Body of pancreas (tissue), 4 donors: Measurements from ENCODE around the gene NHSL1. TPM values are rescaled to one million over a fixed set of nuclear protein-coding genes. Genes with fewer than 3 reads are reported as not detected.

Experiments
- ATAC-seq: fragments of 150-250 bp; one replicate; pipeline ENCODE4 v1.9.1; 2016
- DNase-seq, 4 donors: peaks; one replicate each; pipeline ENCODE4 v3.0.0-alpha.2; 2019
- H3K27ac ChIP-seq, 4 donors: fragments of 200-600 bp; sonication (generic); 1 replicate in 3 of 4; 2 replicates in 1 of 4; pipeline versions ENCODE4 v1.5.1 to v1.6.1; 2016 to 2019; ENCODE audit warnings: mild to moderate bottlenecking in 1 of 4, mixed read lengths in 1 of 4, moderate library complexity in 1 of 4
- H3K27me3 ChIP-seq, 2 donors: fragments of 200-600 bp; sonication (generic); one replicate each; pipeline ENCODE4 v1.6.0; 2016; ENCODE audit warnings: mild to moderate bottlenecking in 1 of 2
- H3K36me3 ChIP-seq, 2 donors: fragments of 200-600 bp; sonication (generic); replicated peaks in 1 of 2; 2 replicates each; pipeline ENCODE4 v1.5.1; 2016; ENCODE audit warnings: low read depth in 2 of 2; ENCODE audit not compliant: insufficient read depth in 1 of 2
- H3K4me1 ChIP-seq: fragments of 200-600 bp; sonication (generic); one replicate; pipeline ENCODE4 v1.6.0; 2016
- H3K4me3 ChIP-seq, 2 donors: fragments of 200-600 bp; sonication (generic); 1 replicate in 1 of 2; 2 replicates in 1 of 2; pipeline ENCODE4 v1.5.1; 2016 to 2019
- H3K9me3 ChIP-seq, 3 donors: fragments of 200-600 bp; sonication (generic); 1 replicate in 2 of 3; 2 replicates in 1 of 3; pipeline ENCODE4 v1.5.1; 2016
- CTCF ChIP-seq, 7 experiments: fragments of 450-650 bp in 4 of 7; fragments of 200-600 bp in 3 of 7; sonication (generic) in 3 of 7; IDR thresholded peaks; one replicate each; pipeline ENCODE4 v1.5.1; 2016 to 2019; ENCODE audit warnings: antibody characterized with exemption in 7 of 7
- POLR2A ChIP-seq, 3 donors: fragments of 450-650 bp; IDR thresholded peaks; one replicate each; pipeline ENCODE4 v1.6.1; 2016; ENCODE audit warnings: antibody characterized with exemption in 3 of 3, mild to moderate bottlenecking in 2 of 3
- WGBS, 2 donors: methylation state at CpG; one replicate each; pipeline ENCODE4 v1.1.5; 2017; 5-methylcytosine and 5-hydroxymethylcytosine counted together
- intact Hi-C: fragments of 100-400 bp; cut with DNase I; formaldehyde crosslinking; loops from one replicate; pipeline ENCODE4 v1.15.1; 2023
- total RNA-seq, 2 donors: library from RNA; depleted of rRNA; stranded (reverse); fragments of >200 nt; gene quantifications; one replicate each; pipeline ENCODE4 v1.1.0, GENCODE V29; 2016

The NHSL1 gene
- total RNA-seq, 2 donors from 2014 or later, result 5.2 to 7.3 TPM

DNA sequence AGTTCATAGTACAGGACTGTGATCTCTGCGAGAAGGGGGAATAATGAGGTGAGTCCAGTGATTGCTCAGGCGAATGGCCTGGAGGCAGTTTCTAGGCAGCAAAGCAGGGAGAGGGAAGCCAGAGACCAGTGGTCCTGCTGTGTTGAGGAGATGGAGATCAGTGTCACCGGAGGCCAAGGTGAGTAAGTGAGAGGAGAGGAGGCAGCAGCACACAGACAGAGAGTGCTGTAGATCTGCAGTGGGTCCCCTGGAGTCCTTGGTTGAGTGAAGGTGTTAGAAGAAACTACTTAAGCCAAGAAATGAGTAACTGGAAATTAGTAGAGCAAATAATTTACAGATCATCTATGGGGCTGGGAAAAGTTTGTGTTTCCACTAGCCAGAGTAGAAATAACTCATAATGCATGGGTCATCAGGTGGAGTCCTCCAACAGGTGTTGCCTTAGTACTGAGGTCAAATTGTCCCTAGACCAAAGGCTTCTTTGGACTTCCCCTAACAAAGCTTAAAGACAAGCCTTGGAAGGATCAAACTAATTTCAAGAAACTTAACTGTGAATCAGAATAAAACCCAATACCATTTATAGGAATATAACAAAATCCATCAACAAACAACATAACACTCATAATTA, 81.7 kb downstream of the NHSL1 start:
- 90 to 97% methylated on average over 3 of the region's 3 CpGs for whole genome bisulfite sequencing, 2 donors
- no peak overlapping the region for H3K27ac ChIP-seq
- H3K36me3 ChIP-seq, result peaks cover 0 to 9% of the 10 kb centered on the region in 2 donors
- H3K4me3 ChIP-seq, result no peak overlapping the region
- no peaks in the 10 kb centered on the region for H3K9me3 ChIP-seq
- no peak for TF ChIP-seq POLR2A (IDR thresholded peaks at IDR 0.05)
- no peak for TF ChIP-seq CTCF (IDR thresholded peaks at IDR 0.05)
- DNase-seq (no peak), ATAC-seq (no peak)
- intact Hi-C loops, result no loop called here
- no peaks in the 10 kb centered on the region for H3K4me1 ChIP-seq
- H3K27me3 ChIP-seq, result no peaks in the 10 kb centered on the region

DNA sequence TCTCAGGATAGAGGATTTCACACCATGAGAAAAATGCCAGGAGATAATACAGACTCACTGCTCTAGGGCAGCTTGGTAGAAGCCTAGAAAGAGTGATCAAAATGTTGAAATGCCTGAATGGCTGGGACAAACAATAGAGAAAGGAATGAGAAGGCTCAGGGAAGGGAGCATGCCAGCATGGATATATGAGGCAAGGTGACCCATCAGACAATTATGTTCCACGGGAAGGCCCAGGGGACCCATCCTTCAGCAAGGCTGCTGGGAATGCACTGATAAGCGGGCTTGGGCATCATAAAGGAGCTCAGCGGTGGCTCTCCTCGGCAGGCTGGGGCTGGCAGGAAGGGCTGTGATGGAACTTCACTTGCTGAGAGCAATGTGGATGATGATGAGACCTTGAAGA, 83.1 kb downstream of the NHSL1 start:
- intact Hi-C loops, result no loop called here

DNA sequence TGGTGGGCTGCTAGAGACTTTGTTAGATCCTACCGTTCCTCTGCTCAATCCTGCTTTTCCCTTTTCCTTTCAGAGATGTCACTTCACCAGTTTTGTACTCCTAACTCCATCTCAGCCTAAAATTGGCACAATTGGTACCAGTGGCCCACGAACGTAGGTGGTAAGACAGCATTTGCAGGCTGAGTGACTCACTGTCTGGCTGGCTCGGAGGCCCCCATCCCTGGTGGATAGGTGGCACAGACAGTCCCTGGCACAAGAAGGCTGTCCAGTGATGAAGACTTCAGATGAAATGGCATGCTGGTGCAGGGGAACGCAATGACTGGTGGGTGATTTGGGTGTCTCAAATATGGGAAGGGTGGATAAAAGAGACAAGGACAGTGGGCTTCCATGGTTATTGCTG, 84.2 kb downstream of the NHSL1 start:
- 82 to 91% methylated on average over 5 of the region's 5 CpGs for whole genome bisulfite sequencing, 2 donors
- ATAC-seq, result no peak
- DNase-seq, result no peak
- H3K9me3 ChIP-seq, result no peaks in the 10 kb centered on the region
- H3K4me1 ChIP-seq, result peaks cover 2% of the 10 kb centered on the region
- no peaks in the 10 kb centered on the region for H3K27me3 ChIP-seq
- no peak overlapping the region for H3K4me3 ChIP-seq
- no peak overlapping the region for H3K27ac ChIP-seq
- TF ChIP-seq POLR2A (IDR thresholded peaks at IDR 0.05) (no peak), CTCF (IDR thresholded peaks at IDR 0.05) (no peak)
- H3K36me3 ChIP-seq, result peaks cover 0 to 14% of the 10 kb centered on the region in 2 donors
- intact Hi-C loops, result no loop called here

More for the DNA sequence above, 83.1 kb downstream of the NHSL1 start:
- peaks cover 0 to 14% of the 10 kb centered on the region in 2 donors for H3K36me3 ChIP-seq
- no peaks in the 10 kb centered on the region for H3K4me1 ChIP-seq
- no peak overlapping the region for H3K27ac ChIP-seq
- H3K27me3 ChIP-seq, result no peaks in the 10 kb centered on the region
- DNase-seq, result no peak
- no peak overlapping the region for H3K4me3 ChIP-seq
- no peaks in the 10 kb centered on the region for H3K9me3 ChIP-seq
- 82 to 88% methylated on average over 4 of the region's 4 CpGs for WGBS, 2 donors
- no peak for ATAC-seq
- TF ChIP-seq POLR2A (IDR thresholded peaks at IDR 0.05) (no peak), CTCF (IDR thresholded peaks at IDR 0.05) (no peak)

GRCh38 chr6:138410972-138411880, 88.1 kb downstream of the NHSL1 start:
- 81 to 91% methylated on average over 6 of the region's 6 CpGs for WGBS, 2 donors

More at GRCh38 chr6:138410972-138411880, 88.1 kb downstream of the NHSL1 start:
- TF ChIP-seq POLR2A (IDR thresholded peaks at IDR 0.05), result no peak
- TF ChIP-seq CTCF (IDR thresholded peaks at IDR 0.05), result no peak
- H3K4me3 ChIP-seq, result no peak overlapping the region
- H3K36me3 ChIP-seq, result peaks cover 4 to 33% of the 10 kb centered on the region in 2 donors
- DNase-seq, result no peak
- intact Hi-C loops, result no loop called here
- no peak overlapping the region for H3K27ac ChIP-seq
- H3K9me3 ChIP-seq, result no peaks in the 10 kb centered on the region
- H3K4me1 ChIP-seq, result peaks cover 7% of the 10 kb centered on the region
- ATAC-seq, result no peak
- H3K27me3 ChIP-seq, result no peaks in the 10 kb centered on the region
